Body of pancreas (tissue), 4 donors: ENCODE data around the gene PPP1R2B.
"Not testable (repeated sequence)": the region's sequence is repeated elsewhere in the genome, so short reads cannot be mapped to it uniquely, and the experiment has no call there.

Source experiments
- CTCF ChIP-seq, 7 experiments: fragments of 450-650 bp in 4 of 7; fragments of 200-600 bp in 3 of 7; sonication (generic) in 3 of 7; IDR thresholded peaks; one replicate each; pipeline ENCODE4 v1.5.1; 2016 to 2019; ENCODE audit warnings: antibody characterized with exemption in 7 of 7
- POLR2A ChIP-seq, 3 donors: fragments of 450-650 bp; IDR thresholded peaks; one replicate each; pipeline ENCODE4 v1.6.1; 2016; ENCODE audit warnings: antibody characterized with exemption in 3 of 3, mild to moderate bottlenecking in 2 of 3

- TF ChIP-seq CTCF, POLR2A (IDR thresholded peaks at IDR 0.05): not testable (repeated sequence)
Measured at GRCh38 chr5:156848447-156848846, 1.6 kb upstream of the PPP1R2B start.
